CD1c-positive myeloid dendritic cell (primary cell): ENCODE results near the gene TOX2.

Experiments used
- DNase-seq: peaks from one replicate; pipeline ENCODE4 v3.0.0-alpha.2; 2016; ENCODE audit errors: extremely low spot score

Gene TOX2

GRCh38 chr20:43938932-43939761 lies 24.5 kb downstream of the TOX2 start:
- peak; percentile 58 for DNase-seq

DNA sequence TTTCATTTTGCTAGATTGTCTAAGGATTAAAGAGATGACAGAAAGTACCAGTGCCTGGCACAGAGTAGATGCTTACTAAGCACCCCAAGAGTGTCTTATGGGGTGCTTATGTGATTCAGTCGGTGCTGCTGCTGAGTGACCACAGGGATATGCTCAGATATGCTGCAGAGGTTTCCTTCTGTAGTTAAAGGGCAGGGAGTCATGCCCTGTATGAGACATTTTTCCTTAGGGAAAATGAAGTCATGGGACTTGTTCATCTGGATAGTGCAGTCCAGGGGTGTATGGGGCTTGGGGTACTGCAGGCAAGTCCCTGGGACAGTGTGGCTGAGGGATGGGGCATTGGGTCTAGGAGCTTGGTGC lies 25.1 kb downstream of the TOX2 start:
- no peak for DNase-seq

DNA sequence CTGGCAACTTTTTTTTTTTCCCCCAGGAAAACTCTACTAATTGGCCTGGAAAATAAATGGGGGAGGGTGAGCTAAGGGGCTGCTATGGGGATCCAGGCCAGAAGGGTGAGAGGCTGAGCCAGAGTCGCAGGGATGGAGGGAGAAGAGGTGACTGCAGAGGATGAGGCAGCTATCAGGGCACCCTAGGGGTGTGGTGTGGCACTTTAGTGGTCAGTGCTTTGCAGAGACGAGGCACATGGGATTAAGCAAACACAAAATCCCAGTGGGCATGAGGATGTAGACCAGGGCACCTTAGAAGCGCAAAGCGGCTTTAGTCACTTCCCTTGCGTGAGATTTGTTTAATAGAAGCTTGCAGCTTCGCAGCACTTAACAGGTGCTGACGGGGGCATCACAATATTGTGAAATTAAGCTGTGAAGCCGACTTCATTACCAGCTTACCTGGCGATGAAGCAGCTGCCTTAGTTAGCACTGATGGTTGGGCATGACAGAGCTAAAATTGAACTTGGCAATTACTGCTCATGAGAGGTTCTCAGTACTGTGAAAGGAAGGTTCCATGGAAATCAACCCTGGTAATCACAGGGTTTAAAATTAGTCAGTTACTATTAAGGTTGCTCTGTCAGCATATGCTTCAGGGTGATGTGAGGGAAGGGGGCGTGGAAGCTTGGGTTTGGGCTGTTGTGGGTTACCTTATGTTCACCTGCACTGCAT lies 26.0 kb downstream of the TOX2 start:
- peak; percentile 13 for DNase-seq

DNA sequence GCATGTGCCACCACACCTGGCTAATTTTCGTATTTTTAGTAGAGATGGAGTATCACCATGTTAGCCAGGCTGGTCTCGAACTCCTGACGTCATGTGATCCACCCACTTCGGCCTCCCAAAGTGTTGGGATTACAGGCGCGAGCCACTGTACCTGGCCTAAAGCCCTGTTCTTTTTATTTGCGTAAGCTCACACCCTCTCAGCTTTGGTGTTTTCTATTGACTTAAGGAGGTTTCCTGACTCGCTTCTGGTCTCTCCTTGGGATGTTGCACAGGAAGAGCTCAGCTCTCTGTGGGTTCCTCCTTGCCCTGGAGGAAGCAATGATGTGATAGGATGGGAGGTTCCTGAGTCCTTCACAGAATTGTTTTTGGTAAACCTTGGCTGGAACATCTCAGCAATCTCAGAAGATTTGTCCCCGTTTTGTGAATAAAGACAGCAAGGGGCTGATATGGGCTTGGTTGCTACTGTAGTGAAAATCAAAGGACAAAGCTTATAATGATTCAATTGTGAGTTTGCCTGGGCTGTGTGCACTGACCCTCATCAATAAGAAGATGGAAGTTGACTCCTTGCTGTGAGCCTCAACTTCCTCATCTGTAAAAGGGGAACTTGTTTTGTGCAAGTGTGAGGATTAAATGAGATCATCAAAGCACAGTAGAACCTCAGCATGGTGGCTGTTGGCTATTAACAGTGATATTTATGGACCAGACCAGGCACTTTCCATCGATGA lies 27.0 kb downstream of the TOX2 start:
- DNase-seq, result peak; percentile 82

- no peak for DNase-seq
These were observed 27.5 kb downstream of the TOX2 start for GRCh38 chr20:43942201-43942590.

DNA sequence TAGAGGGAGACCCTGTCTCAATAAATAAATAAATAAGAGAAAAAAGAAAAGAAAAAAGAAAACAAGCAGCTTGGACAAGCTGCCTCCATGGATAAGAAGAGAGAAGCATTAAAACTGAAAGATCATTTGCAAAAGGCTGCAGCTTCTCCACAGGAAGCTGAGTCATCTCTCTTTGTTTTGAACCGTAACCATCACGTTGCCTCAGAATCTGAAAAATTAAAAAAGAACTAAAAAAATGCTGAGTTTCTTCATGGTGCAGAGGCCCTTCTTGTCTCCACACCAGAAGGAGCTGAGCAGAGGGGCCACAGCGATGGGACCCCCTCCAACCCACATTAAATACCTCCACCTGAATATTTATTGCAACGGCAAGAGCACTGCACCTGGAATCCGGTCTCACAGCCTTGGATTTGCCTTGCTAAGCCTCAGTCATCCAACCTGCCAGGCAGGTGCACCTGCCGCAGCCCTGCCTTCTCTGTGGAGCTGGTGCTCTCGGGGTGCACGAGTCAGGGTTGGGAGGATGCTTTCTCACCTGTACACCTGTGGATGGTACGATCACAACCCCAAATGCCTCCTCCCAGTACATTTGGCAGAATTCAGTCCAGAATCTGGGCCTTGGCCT lies 28.1 kb downstream of the TOX2 start:
- DNase-seq, result peak; percentile 81

DNA sequence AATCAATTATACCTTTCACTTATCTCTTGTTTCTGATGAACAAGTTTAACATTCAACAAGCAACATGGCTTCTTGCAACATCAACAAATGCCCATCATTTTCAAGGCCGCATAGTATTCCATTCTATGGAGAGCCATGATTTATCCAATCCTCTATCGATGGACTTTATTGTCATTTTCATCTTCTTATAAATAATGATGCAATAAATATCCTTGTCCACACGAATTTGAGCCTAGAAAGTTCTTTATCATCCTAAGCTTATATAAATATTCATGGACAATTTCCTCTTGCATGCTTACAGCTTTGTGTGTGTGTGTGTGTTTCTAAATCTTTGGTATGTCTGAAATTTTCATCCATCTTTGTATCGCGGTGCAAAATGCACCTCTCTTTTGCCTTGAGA lies 29.1 kb downstream of the TOX2 start:
- DNase-seq, result no peak

GRCh38 chr20:43944653-43945235 lies 30.1 kb downstream of the TOX2 start:
- no peak for DNase-seq

DNA sequence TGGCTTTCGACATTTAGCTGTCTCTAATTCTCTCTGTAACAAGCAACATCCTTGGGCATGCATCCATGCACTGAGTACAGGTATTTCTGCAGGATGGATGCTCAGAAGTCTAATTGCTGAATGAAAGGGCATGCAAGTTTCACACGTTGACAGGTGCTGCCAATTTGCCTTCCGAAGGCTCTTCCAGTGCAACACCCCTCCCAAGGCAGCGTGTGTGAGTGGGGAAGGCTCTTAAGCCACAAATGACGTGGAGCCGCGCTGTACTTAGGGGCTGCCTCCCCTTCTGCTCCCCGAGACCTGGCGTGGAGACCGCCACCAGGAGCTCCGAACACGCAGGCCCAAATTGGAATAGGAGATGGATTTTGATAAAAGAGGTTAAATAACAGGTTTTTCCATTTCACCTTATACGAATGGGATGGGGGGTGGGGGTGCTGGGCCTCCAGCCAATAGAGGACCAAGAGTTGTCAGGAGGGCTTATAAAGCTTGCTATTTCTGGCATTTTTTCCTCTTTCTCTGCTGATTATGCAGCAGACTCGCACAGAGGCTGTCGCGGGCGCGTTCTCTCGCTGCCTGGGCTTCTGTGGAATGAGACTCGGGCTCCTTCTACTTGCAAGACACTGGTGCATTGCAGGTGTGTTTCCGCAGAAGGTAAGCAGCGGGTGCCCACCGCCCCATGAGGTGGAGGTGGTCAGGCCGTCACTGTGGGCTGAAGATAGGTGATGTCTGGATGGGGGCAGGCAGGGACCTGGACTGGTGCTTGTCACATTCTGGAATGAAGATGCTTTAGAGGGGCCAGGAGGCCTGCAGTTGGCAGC lies 30.9 kb downstream of the TOX2 start:
- no peak for DNase-seq

DNA sequence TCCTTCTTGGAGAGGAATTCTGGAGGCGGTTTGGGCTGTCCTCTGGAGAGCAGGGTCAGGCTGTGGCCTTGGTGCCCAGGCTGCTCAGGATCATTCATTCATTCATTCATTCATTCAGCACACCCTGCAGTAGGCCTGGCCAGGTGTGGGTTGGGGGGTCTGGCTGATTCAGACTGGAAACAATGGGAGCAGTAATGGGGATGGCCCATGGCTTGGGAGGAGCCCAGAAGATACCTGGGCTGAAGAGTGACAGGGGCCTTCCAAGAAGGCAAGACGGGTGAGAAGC lies 31.5 kb downstream of the TOX2 start:
- no peak for DNase-seq

DNA sequence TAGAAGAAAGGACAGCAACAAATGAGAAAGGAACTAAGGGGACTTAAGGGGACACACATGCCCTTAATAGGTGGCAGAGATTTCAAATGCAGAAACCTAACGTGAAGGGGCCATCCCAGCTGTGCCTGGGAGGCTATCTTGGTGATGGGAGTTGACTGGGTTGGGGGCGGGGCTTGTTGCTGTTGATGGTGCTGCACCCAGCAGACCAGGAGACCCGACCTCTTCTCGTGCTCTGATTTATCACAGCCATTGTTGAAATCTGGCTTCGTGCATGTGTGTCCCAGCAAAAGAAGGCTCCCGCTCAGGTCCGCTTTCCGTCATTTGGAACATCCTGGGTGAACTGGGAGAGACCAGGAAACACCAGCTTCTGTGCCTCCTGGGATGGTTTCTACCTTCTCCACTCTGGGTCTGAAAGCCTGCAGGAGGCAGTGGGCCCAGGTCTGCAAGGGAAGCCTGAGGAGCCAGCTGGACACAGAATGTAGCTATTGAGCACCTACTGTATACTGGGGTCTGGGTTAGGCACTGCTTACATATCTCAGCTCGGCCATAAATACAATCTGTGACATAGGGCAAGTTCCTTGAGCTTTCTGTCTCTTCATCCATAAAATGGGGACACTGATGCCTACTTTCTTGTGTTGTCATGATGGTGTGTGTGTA lies 32.1 kb downstream of the TOX2 start:
- DNase-seq, result no peak

GRCh38 chr20:43947316-43947710 lies 32.7 kb downstream of the TOX2 start:
- DNase-seq, result no peak

DNA sequence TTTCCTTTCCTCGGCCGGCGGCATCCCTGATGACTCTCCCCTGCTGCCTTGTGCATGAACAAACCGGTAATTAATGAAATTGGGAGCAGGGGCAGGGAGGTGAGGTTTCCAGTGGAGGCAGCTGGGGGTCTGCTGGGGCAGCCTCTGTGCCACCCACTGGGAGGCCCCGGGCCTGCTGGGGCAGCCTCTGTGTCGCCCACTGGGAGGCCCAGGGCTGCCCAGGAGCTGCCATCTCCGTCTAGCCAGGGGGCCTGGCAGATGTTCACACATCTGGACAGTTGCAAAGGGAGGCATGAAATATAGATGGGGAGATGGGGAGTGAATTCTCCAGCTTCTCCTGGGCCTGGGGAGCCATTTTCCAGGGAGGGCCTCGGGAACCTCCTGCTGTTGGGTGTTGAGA lies 33.8 kb downstream of the TOX2 start:
- DNase-seq, result no peak

GRCh38 chr20:43949248-43949647 lies 34.6 kb downstream of the TOX2 start:
- no peak for DNase-seq

DNA sequence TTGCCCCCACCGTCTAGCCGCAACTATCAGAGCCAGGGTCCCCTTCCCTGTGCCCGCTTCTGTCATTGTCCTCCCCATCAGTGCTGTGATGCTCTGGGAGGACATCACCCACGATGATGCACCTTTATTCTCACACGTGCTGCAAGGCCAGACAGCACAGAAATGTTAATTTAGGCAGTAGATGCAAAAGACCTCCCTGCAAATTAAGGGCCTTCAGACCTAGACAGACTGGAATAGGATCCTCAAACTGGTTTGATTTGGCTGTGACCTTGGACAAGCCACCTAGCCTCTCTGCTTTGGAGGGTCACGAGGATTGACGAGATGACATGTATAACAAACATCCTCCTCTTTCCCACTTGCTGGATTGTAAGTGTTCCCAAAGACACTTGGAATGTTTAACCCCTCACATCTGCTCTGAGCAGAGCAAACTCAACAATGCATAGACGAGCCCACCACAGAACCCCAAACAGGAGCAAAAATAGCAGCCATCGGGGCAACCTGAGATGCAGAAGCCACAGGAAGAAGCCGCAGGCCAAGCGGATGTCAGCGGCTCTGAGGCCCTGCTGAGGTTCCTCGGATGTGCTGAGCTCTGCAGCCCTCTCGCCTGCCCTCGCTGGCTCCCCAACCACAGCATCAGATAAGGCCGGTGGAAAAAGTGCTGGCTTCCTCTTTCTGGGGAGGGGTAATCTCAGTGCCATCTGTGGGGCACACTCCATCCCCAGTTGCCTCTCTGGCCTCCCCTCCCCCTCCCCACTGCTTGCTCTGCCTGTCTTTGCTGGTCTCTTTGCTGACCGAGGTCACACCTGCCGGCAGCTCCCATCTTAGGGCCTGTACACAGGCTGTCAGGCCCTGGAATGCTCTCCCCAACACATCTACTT lies 35.3 kb downstream of the TOX2 start:
- DNase-seq, result peak; percentile 44

GRCh38 chr20:43953919-43954592 lies 39.4 kb downstream of the TOX2 start:
- no peak for DNase-seq

GRCh38 chr20:43954704-43955061 lies 40.0 kb downstream of the TOX2 start:
- DNase-seq, result no peak

DNA sequence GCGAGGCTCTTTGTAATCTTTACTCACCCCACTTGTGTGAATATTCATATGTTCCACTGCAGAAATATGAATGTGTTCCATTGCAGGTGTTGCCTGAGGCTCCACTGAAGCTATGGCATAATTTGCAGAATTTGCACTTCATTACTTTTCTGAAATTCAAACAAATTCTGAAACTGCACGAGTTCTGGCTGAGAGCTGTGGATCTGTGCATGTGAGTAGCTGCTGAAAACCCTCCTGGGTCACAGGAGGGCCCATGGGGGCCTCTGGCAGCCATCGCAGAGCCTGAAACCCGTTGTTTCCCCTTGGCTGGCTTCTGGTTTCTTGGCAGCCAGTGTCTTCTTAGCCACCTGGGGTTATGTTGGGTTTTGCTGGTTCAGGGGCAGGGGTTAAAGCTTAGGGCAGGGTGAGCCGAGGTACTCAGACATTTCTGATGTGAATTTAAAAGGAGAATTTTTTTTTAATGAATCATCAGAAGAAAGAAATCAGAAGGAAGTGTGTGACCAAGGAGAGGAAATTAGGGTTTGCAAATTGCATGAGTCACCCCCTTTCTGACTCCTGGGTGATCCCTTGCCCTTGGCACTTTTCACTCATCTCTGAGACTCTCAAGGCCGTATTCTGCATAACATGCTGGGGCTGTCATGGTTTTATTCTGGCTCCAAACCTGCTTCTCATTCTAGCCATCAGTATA lies 40.6 kb downstream of the TOX2 start:
- DNase-seq, result peak; percentile 61

DNA sequence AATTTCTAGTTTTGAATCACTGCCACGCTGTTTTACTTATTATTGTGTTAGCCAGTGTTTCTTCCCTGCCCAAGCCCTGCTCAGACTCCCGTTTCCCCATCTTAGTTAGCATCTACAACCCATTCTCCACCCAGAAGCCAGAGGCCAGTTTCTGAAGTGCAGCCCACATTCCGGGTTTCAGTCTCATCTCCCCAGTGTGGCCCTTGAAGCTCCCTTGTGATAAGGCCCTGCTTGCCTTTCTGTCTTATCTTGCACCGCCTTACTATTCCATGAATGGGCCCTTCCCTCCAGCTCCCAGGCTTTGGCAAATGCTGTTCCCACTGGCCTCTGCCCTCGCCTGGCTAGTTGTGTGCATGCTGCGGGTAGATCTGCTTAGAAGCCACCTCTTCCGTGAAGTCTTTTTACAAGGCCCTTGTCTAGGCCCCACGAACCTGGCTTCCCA lies 41.1 kb downstream of the TOX2 start:
- DNase-seq, result no peak
